ENCODE measurements around the gene CCDC120.
A peak's percentile ranks its signal among the peaks of the same experiment; 100 is the strongest.

CCDC120 gene

GRCh38 chrX:49058794-49059193 is at the start of gene CCDC120:
TSS of gene CCDC120 (plus strand) at chrX:49058999. CDS start at chrX:49062042, 3,043 bp downstream.
- DNase-seq (ENCODE audit: low read depth): no peak

- DNase-seq (ENCODE audit: low read depth): no peak
Measured at GRCh38 chrX:49019050-49019449, 39.7 kb upstream of the CCDC120 start.

GRCh38 chrX:49019599-49020249 is 39.1 kb upstream of the CCDC120 start:
- DNase-seq (ENCODE audit: low read depth): no peak

GRCh38 chrX:49029876-49030275 is 28.9 kb upstream of the CCDC120 start:
- DNase-seq (ENCODE audit: low read depth): no peak

- no peak for DNase-seq (ENCODE audit: low read depth)
Measured at GRCh38 chrX:49030283-49030682, 28.5 kb upstream of the CCDC120 start.

GRCh38 chrX:49037883-49038475 is 20.8 kb upstream of the CCDC120 start:
- no peak for DNase-seq (ENCODE audit: low read depth)

- peak; percentile 9 for DNase-seq (ENCODE audit: low read depth)
Measured at GRCh38 chrX:49039598-49040375, 19.0 kb upstream of the CCDC120 start.

- no peak for DNase-seq (ENCODE audit: low read depth)
Measured at GRCh38 chrX:49040376-49040955, 18.3 kb upstream of the CCDC120 start.

- DNase-seq (ENCODE audit: low read depth): no peak
Measured at GRCh38 chrX:49041744-49042580, 16.8 kb upstream of the CCDC120 start.

- DNase-seq (ENCODE audit: low read depth): no peak
Measured at GRCh38 chrX:49042581-49043219, 16.1 kb upstream of the CCDC120 start.

GRCh38 chrX:49043220-49043986 is 15.4 kb upstream of the CCDC120 start, which contains the start of gene TFE3:
TSS of gene TFE3 (minus strand) at chrX:49043357. CDS start at chrX:49043226, 131 bp downstream.
- DNase-seq (ENCODE audit: low read depth): peak; percentile 87

GRCh38 chrX:49043987-49044281 is 14.9 kb upstream of the CCDC120 start:
- DNase-seq (ENCODE audit: low read depth): no peak

- DNase-seq (ENCODE audit: low read depth): peak; percentile 38
Measured at GRCh38 chrX:49053223-49054072, 5.4 kb upstream of the CCDC120 start.

GRCh38 chrX:49054073-49054762 is 4.6 kb upstream of the CCDC120 start:
- DNase-seq (ENCODE audit: low read depth): no peak

GRCh38 chrX:49059201-49059600 is 402 bp downstream of the CCDC120 start:
- DNase-seq (ENCODE audit: low read depth): no peak

- no peak for DNase-seq (ENCODE audit: low read depth)
Measured at GRCh38 chrX:49059681-49060085, 884 bp downstream of the CCDC120 start.

GRCh38 chrX:49060914-49061313 is 2.1 kb downstream of the CCDC120 start:
- DNase-seq (ENCODE audit: low read depth): no peak

GRCh38 chrX:49061490-49061889 is 2.7 kb downstream of the CCDC120 start:
- DNase-seq (ENCODE audit: low read depth): no peak

- DNase-seq (ENCODE audit: low read depth): no peak
Measured at GRCh38 chrX:49061916-49062315, 3.1 kb downstream of the CCDC120 start.

Data from activated T-helper 1 cell treated with Interleukin-2 at 50 U/mL for 16 hours (primary cell).